Sigmoid colon (tissue), 3 donors: ENCODE results near the gene CLEC3B.

Source experiments
- CTCF ChIP-seq, 4 experiments: fragments of 450-650 bp in 3 of 4; fragments of 200-600 bp in 1 of 4; IDR thresholded peaks; one replicate each; pipeline ENCODE4 v1.5.1; 2016 to 2019; ENCODE audit warnings: antibody characterized with exemption in 4 of 4, mild to moderate bottlenecking in 3 of 4, moderate library complexity in 2 of 4
- POLR2A ChIP-seq, 2 donors: fragments of 450-650 bp; IDR thresholded peaks; one replicate each; pipeline ENCODE4 v1.6.1; 2016; ENCODE audit warnings: antibody characterized with exemption in 2 of 2, mild to moderate bottlenecking in 2 of 2, moderate library complexity in 2 of 2

GRCh38 chr3:45031531-45031930, 5.4 kb downstream of the CLEC3B start:
- TF ChIP-seq POLR2A (IDR thresholded peaks at IDR 0.05), result no peak
- no peak for TF ChIP-seq CTCF (IDR thresholded peaks at IDR 0.05)
